Measurements from ENCODE around the gene EPB41L4A.
"Not testable (repeated sequence)": the region's sequence is repeated elsewhere in the genome, so short reads cannot be mapped to it uniquely, and the experiment has no call there.

Gene EPB41L4A

GRCh38 chr5:112208699-112209615 is 210.1 kb downstream of the EPB41L4A start:
- no peak for DNase-seq (ENCODE audit: low read depth)

GRCh38 chr5:112208195-112208594 is 210.9 kb downstream of the EPB41L4A start:
- DNase-seq (ENCODE audit: low read depth), result not testable (repeated sequence)

- no peak for DNase-seq (ENCODE audit: low read depth)
Measured at GRCh38 chr5:112205846-112206245, 213.2 kb downstream of the EPB41L4A start.

GRCh38 chr5:112203229-112203628 is 215.8 kb downstream of the EPB41L4A start:
- no peak for DNase-seq (ENCODE audit: low read depth)

GRCh38 chr5:112202694-112203093 is 216.4 kb downstream of the EPB41L4A start:
- DNase-seq (ENCODE audit: low read depth), result no peak

GRCh38 chr5:112201141-112201540 is 217.9 kb downstream of the EPB41L4A start:
- no peak for DNase-seq (ENCODE audit: low read depth)

- DNase-seq (ENCODE audit: low read depth), result no peak
Measured at GRCh38 chr5:112200131-112200530, 218.9 kb downstream of the EPB41L4A start.

GRCh38 chr5:112196584-112196983 is 222.5 kb downstream of the EPB41L4A start:
- no peak for DNase-seq (ENCODE audit: low read depth)

GRCh38 chr5:112195924-112196323 is 223.2 kb downstream of the EPB41L4A start:
- no peak for DNase-seq (ENCODE audit: low read depth)

GRCh38 chr5:112192866-112193265 is 226.2 kb downstream of the EPB41L4A start:
- DNase-seq (ENCODE audit: low read depth), result no peak

- no peak for DNase-seq (ENCODE audit: low read depth)
Measured at GRCh38 chr5:112192072-112192471, 227.0 kb downstream of the EPB41L4A start.

- no peak for DNase-seq (ENCODE audit: low read depth)
Measured at GRCh38 chr5:112189391-112189790, 229.7 kb downstream of the EPB41L4A start.

- DNase-seq (ENCODE audit: low read depth), result no peak
Measured at GRCh38 chr5:112186401-112186990, 232.6 kb downstream of the EPB41L4A start.

- DNase-seq (ENCODE audit: low read depth), result no peak
Measured at GRCh38 chr5:112183874-112184273, 235.2 kb downstream of the EPB41L4A start.

- no peak for DNase-seq (ENCODE audit: low read depth)
Measured at GRCh38 chr5:112183103-112183711, 235.9 kb downstream of the EPB41L4A start.

- DNase-seq (ENCODE audit: low read depth), result no peak
Measured at GRCh38 chr5:112179290-112179689, 239.8 kb downstream of the EPB41L4A start.

- DNase-seq (ENCODE audit: low read depth), result no peak
Measured at GRCh38 chr5:112174959-112175594, 244.0 kb downstream of the EPB41L4A start.

- DNase-seq (ENCODE audit: low read depth), result no peak
Measured at GRCh38 chr5:112165897-112166737, 253.0 kb downstream of the EPB41L4A start.

- DNase-seq (ENCODE audit: low read depth), result no peak
Measured at GRCh38 chr5:112165399-112165798, 253.7 kb downstream of the EPB41L4A start.

- DNase-seq (ENCODE audit: low read depth), result no peak
Measured at GRCh38 chr5:112163435-112163834, 255.6 kb downstream of the EPB41L4A start.

GRCh38 chr5:112161392-112161748 is 257.7 kb downstream of the EPB41L4A start:
- no peak for DNase-seq (ENCODE audit: low read depth)

All from stimulated activated CD8-positive, alpha-beta memory T cell treated with anti-CD3 and anti-CD28 coated beads, Interleukin-15, amount 100 ng/mL, for 24 hours (primary cell).